ENCODE results near the gene RAB20.
A peak's percentile ranks its signal among the peaks of the same experiment; 100 is the strongest.
"Not testable (repeated sequence)": the region's sequence is repeated elsewhere in the genome, so short reads cannot be mapped to it uniquely, and the experiment has no call there.

The RAB20 gene

GRCh38 chr13:110509971-110510786, 51.3 kb downstream of the RAB20 start:
- DNase-seq (ENCODE audit: low read depth in 2 of 2): no peak

- no peak for DNase-seq (ENCODE audit: low read depth in 2 of 2)
These were observed 52.0 kb downstream of the RAB20 start for GRCh38 chr13:110509478-110509926.

GRCh38 chr13:110507678-110508381, 53.7 kb downstream of the RAB20 start:
- no peak for DNase-seq (ENCODE audit: low read depth in 2 of 2)

- DNase-seq (ENCODE audit: low read depth in 2 of 2): no peak
These were observed 54.5 kb downstream of the RAB20 start for GRCh38 chr13:110506859-110507566.

- DNase-seq (ENCODE audit: low read depth in 2 of 2): no peak
These were observed 55.1 kb downstream of the RAB20 start for GRCh38 chr13:110506396-110506795.

GRCh38 chr13:110505594-110505993, 55.9 kb downstream of the RAB20 start:
- DNase-seq (ENCODE audit: low read depth in 2 of 2): no peak

GRCh38 chr13:110503979-110504499, 57.5 kb downstream of the RAB20 start:
- no peak for DNase-seq (ENCODE audit: low read depth in 2 of 2)

- no peak for DNase-seq (ENCODE audit: low read depth in 2 of 2)
These were observed 58.3 kb downstream of the RAB20 start for GRCh38 chr13:110503037-110503901.

GRCh38 chr13:110501188-110501587, 60.3 kb downstream of the RAB20 start:
- no peak for DNase-seq (ENCODE audit: low read depth in 2 of 2)

- no peak for DNase-seq (ENCODE audit: low read depth in 2 of 2)
These were observed 61.2 kb downstream of the RAB20 start for GRCh38 chr13:110500341-110500740.

GRCh38 chr13:110499621-110500281, 61.8 kb downstream of the RAB20 start:
- peak; percentile 67 for DNase-seq (ENCODE audit: low read depth in 2 of 2)

GRCh38 chr13:110498765-110499164, 62.8 kb downstream of the RAB20 start:
- no peak for DNase-seq (ENCODE audit: low read depth in 2 of 2)

GRCh38 chr13:110498327-110498726, 63.2 kb downstream of the RAB20 start:
- no peak for DNase-seq (ENCODE audit: low read depth in 2 of 2)

GRCh38 chr13:110497896-110498295, 63.6 kb downstream of the RAB20 start:
- not testable (repeated sequence) for DNase-seq (ENCODE audit: low read depth in 2 of 2)

GRCh38 chr13:110497003-110497402, 64.5 kb downstream of the RAB20 start:
- no peak for DNase-seq (ENCODE audit: low read depth in 2 of 2)

GRCh38 chr13:110496281-110496680, 65.2 kb downstream of the RAB20 start:
- DNase-seq (ENCODE audit: low read depth in 2 of 2): no peak

GRCh38 chr13:110495881-110496280, 65.6 kb downstream of the RAB20 start:
- DNase-seq (ENCODE audit: low read depth in 2 of 2): no peak

GRCh38 chr13:110495376-110495775, 66.1 kb downstream of the RAB20 start:
- DNase-seq (ENCODE audit: low read depth in 2 of 2): no peak

- no peak for DNase-seq (ENCODE audit: low read depth in 2 of 2)
These were observed 67.9 kb downstream of the RAB20 start for GRCh38 chr13:110493613-110494012.

All from fibroblast of skin of left quadriceps (primary cell).